IMR-90 (cell line): ENCODE data around the gene THOC2. TPM values are rescaled to one million over a fixed set of nuclear protein-coding genes. Genes with fewer than 3 reads are reported as not detected.

Source experiments
- ATAC-seq: fragments of 200-7000 bp; cut with Tn5 transposase; 2 replicates; pipeline ENCODE4 v1.9.1; 2020; ENCODE audit warnings: low read depth, mild to moderate bottlenecking, moderate library complexity
- BruUV-seq: library from RNA; stranded (reverse); fragments of 400-500 nt; replicated peaks from 2 replicates; lab custom pipeline; 2021; lab: Mats Ljungman, UMichigan
- CTCF ChIA-PET: fragments of 300-600 bp; formaldehyde crosslinking; extraction: SDS; loops from one replicate; lab custom pipeline; 2021; ENCODE audit warnings: antibody characterized with exemption; lab: Yijun Ruan, JAX
- POLR2A ChIA-PET: fragments of 300-600 bp; sonication (Branson Sonifier 250); formaldehyde crosslinking; loops from one replicate; lab custom pipeline; 2022; ENCODE audit warnings: antibody characterized with exemption; ENCODE audit not compliant: unreplicated experiment; lab: Charles Lee
- DNase-seq: peaks from one replicate; pipeline ENCODE4 v3.0.0; 2013
- H2AFZ ChIP-seq: replicated peaks from 2 replicates; pipeline ENCODE3; 2013; ENCODE audit warnings: low read length, mild to moderate bottlenecking; ENCODE audit not compliant: poor library complexity
- H2AK5ac ChIP-seq: 2 replicates; pipeline ENCODE4 v1.6.1; 2013; ENCODE audit warnings: low read depth, low read length, inconsistent platforms
- H2AK9ac ChIP-seq: replicated peaks from 2 replicates; pipeline ENCODE3; 2013; ENCODE audit warnings: mild to moderate bottlenecking, low read depth, low read length, moderate library complexity; ENCODE audit not compliant: poor library complexity
- H2BK120ac ChIP-seq: 2 replicates; pipeline ENCODE4 v1.6.1; 2013; ENCODE audit warnings: low read depth, low read length, inconsistent platforms
- H2BK15ac ChIP-seq: 3 replicates; pipeline ENCODE4 v1.6.1; 2013; ENCODE audit warnings: low read depth, low read length, inconsistent platforms
- H2BK20ac ChIP-seq: 2 replicates; pipeline ENCODE4 v1.6.1; 2013; ENCODE audit warnings: low read depth, mild to moderate bottlenecking, inconsistent platforms, low read length, moderate library complexity
- H2BK5ac ChIP-seq: 2 replicates; pipeline ENCODE4 v1.6.1; 2013; ENCODE audit warnings: mild to moderate bottlenecking, low read depth, low read length, inconsistent platforms; ENCODE audit not compliant: poor library complexity, severe bottlenecking
- H3K14ac ChIP-seq: replicated peaks from 2 replicates; pipeline ENCODE4 v1.6.1; 2013; ENCODE audit warnings: low read depth, low read length, inconsistent platforms
- H3K18ac ChIP-seq: 2 replicates; pipeline ENCODE4 v1.6.1; 2013; ENCODE audit warnings: low read depth, low read length, control low read depth
- H3K23ac ChIP-seq: 2 replicates; pipeline ENCODE4 v1.6.1; 2013; ENCODE audit warnings: low read depth, low read length, inconsistent platforms
- H3K27ac ChIP-seq: 2 replicates; pipeline ENCODE4 v1.5.1; 2013; ENCODE audit warnings: mild to moderate bottlenecking, control low read depth, low read length; ENCODE audit not compliant: insufficient read depth
- H3K27me3 ChIP-seq: 2 replicates; pipeline ENCODE4 v1.6.1; 2013; ENCODE audit warnings: low read length; ENCODE audit not compliant: control insufficient read depth, insufficient read depth
- H3K36me3 ChIP-seq: 2 replicates; pipeline ENCODE4 v1.6.1; 2013; ENCODE audit warnings: low read length, mixed read lengths; ENCODE audit not compliant: control insufficient read depth, insufficient read depth
- H3K4ac ChIP-seq: 2 replicates; pipeline ENCODE4 v1.6.1; 2013; ENCODE audit warnings: low read depth, low read length, inconsistent platforms
- H3K4me1 ChIP-seq: 2 replicates; pipeline ENCODE4 v1.6.1; 2013; ENCODE audit warnings: low read length, mixed read lengths; ENCODE audit not compliant: control insufficient read depth, insufficient read depth
- H3K4me2 ChIP-seq: 2 replicates; pipeline ENCODE4 v1.6.1; 2013; ENCODE audit warnings: low read depth, mild to moderate bottlenecking, control low read depth, low read length, moderate library complexity
- H3K4me3 ChIP-seq: 2 replicates; pipeline ENCODE4 v1.5.1; 2013; ENCODE audit warnings: low read depth, mild to moderate bottlenecking, control low read depth, low read length, moderate library complexity; ENCODE audit not compliant: insufficient read depth
- H3K56ac ChIP-seq: 2 replicates; pipeline ENCODE4 v1.6.1; 2013; ENCODE audit warnings: low read length, inconsistent platforms; ENCODE audit not compliant: insufficient read depth; ENCODE audit errors: extremely low read depth
- H3K79me1 ChIP-seq, 2 experiments: 2 replicates each; pipeline ENCODE4 v1.6.1; 2013; ENCODE audit warnings: low read length in 2 of 2, inconsistent platforms in 1 of 2, low read depth in 1 of 2
- H3K9ac ChIP-seq: 2 replicates; pipeline ENCODE4 v1.6.1; 2013; ENCODE audit warnings: low read depth, low read length, control low read depth
- H3K9me1 ChIP-seq: 2 replicates; pipeline ENCODE4 v1.6.1; 2013; ENCODE audit warnings: low read length, inconsistent platforms; ENCODE audit not compliant: insufficient read depth
- H3K9me3 ChIP-seq: 2 replicates; pipeline ENCODE4 v1.6.1; 2013; ENCODE audit warnings: low read length; ENCODE audit not compliant: control insufficient read depth, insufficient read depth
- H4K20me1 ChIP-seq: 2 replicates; pipeline ENCODE4 v1.6.1; 2013; ENCODE audit warnings: low read length, inconsistent platforms; ENCODE audit not compliant: insufficient read depth
- H4K5ac ChIP-seq: 2 replicates; pipeline ENCODE4 v1.6.1; 2013; ENCODE audit warnings: mild to moderate bottlenecking, low read depth, low read length, control low read depth
- H4K8ac ChIP-seq, 2 experiments: 2 replicates each; pipeline ENCODE4 v1.6.1; 2013; ENCODE audit warnings: low read depth in 2 of 2, low read length in 2 of 2, control low read depth in 1 of 2, inconsistent platforms in 1 of 2
- H4K91ac ChIP-seq: 2 replicates; pipeline ENCODE4 v1.6.1; 2013; ENCODE audit warnings: low read depth, low read length, inconsistent platforms; ENCODE audit not compliant: insufficient read depth
- BHLHE40 ChIP-seq: fragments of 150-350 bp; IDR thresholded peaks from 2 replicates; pipeline ENCODE4 v1.6.1; 2016; ENCODE audit warnings: mild to moderate bottlenecking, low read depth, low read length
- CEBPB ChIP-seq: IDR thresholded peaks from 2 replicates; pipeline ENCODE4 v1.6.1; 2012; ENCODE audit warnings: low read depth, low read length, improper control_type of control experiment
- CHD1 ChIP-seq: IDR thresholded peaks from 2 replicates; pipeline ENCODE4 v1.6.1; 2012; ENCODE audit warnings: low read depth, low read length, improper control_type of control experiment
- CTCF ChIP-seq: conservative IDR thresholded peaks from 2 replicates; pipeline ENCODE4 v1.5.1; 2012; ENCODE audit warnings: mild to moderate bottlenecking, low read depth, low read length, improper control_type of control experiment
- ELK1 ChIP-seq: fragments of 150-350 bp; IDR thresholded peaks from 2 replicates; pipeline ENCODE4 v1.6.1; 2016; ENCODE audit warnings: low read depth, mild to moderate bottlenecking, low read length, moderate library complexity, borderline replicate concordance
- FOS ChIP-seq: fragments of 150-350 bp; IDR thresholded peaks from 2 replicates; pipeline ENCODE4 v1.6.1; 2016; ENCODE audit warnings: low read depth, low read length
- MAFK ChIP-seq: IDR thresholded peaks from 2 replicates; pipeline ENCODE4 v1.6.1; 2012; ENCODE audit warnings: low read depth, low read length, improper control_type of control experiment
- MAZ ChIP-seq: IDR thresholded peaks from 2 replicates; pipeline ENCODE4 v1.6.1; 2012; ENCODE audit warnings: low read depth, mild to moderate bottlenecking, low read length, improper control_type of control experiment, moderate library complexity, borderline replicate concordance
- MXI1 ChIP-seq: IDR thresholded peaks from 2 replicates; pipeline ENCODE4 v1.6.1; 2012; ENCODE audit warnings: low read depth, mild to moderate bottlenecking, low read length, moderate library complexity, borderline replicate concordance
- NFE2L2 ChIP-seq: fragments of 150-350 bp; IDR thresholded peaks from 2 replicates; pipeline ENCODE4 v1.6.1; 2016; ENCODE audit warnings: low read depth, mild to moderate bottlenecking, low read length
- POLR2A ChIP-seq: IDR thresholded peaks from 2 replicates; pipeline ENCODE4 v1.6.1; 2012; ENCODE audit warnings: mild to moderate bottlenecking, low read depth, low read length
- RAD21 ChIP-seq: IDR thresholded peaks from 2 replicates; pipeline ENCODE4 v1.6.1; 2012; ENCODE audit warnings: low read length, improper control_type of control experiment
- RCOR1 ChIP-seq: IDR thresholded peaks from 2 replicates; pipeline ENCODE4 v1.6.1; 2012; ENCODE audit warnings: mild to moderate bottlenecking, low read length, improper control_type of control experiment; ENCODE audit not compliant: insufficient replicate concordance
- RFX5 ChIP-seq: IDR thresholded peaks from 2 replicates; pipeline ENCODE4 v1.8.0; 2012; ENCODE audit warnings: low read depth, mild to moderate bottlenecking, low read length, moderate library complexity
- SMC3 ChIP-seq: fragments of 150-350 bp; IDR thresholded peaks from 2 replicates; pipeline ENCODE4 v1.6.1; 2016; ENCODE audit warnings: low read depth, mild to moderate bottlenecking, antibody characterized with exemption, low read length, moderate library complexity
- USF2 ChIP-seq: fragments of 150-350 bp; IDR thresholded peaks from 2 replicates; pipeline ENCODE4 v1.6.1; 2017; ENCODE audit warnings: mild to moderate bottlenecking, antibody characterized with exemption, low read length, low read depth
- WGBS, 2 experiments: methylation state at CpG; one replicate each; pipeline versions ENCODE4 v1.1.5 to v1.1.7; 2013; ENCODE audit warnings: missing lambda C conversion rate in 2 of 2; ENCODE audit not compliant: insufficient read length in 1 of 2; ENCODE audit errors: extremely low coverage in 2 of 2; 5-methylcytosine and 5-hydroxymethylcytosine counted together
- dilution Hi-C: fragments of 300-500 bp; cut with HindIII; formaldehyde crosslinking; loops from one replicate; pipeline ENCODE4 v1.14.3; 2018; ENCODE audit warnings: low sequenced_read_pairs; ENCODE audit not compliant: unreplicated experiment
- in situ Hi-C: fragments of 300-500 bp; cut with MboI; formaldehyde crosslinking; loops from 3 replicates; pipeline ENCODE4 v1.14.3; 2019; ENCODE audit warnings: low sequenced_read_pairs, inconsistent platforms, mixed read lengths
- intact Hi-C: fragments of 100-400 bp; cut with micrococcal nuclease; formaldehyde crosslinking; loops from 2 replicates; pipeline ENCODE4 v1.10.0; 2022
- polyA plus RNA-seq, 3 experiments: library from polyadenylated mRNA; depleted of rRNA; stranded (reverse); fragments of >200 nt; gene quantifications; 2 replicates each; pipeline ENCODE4 v1.2.3, GENCODE V29; 2012; ENCODE audit warnings: low replicate concordance in 1 of 3
- total RNA-seq: library from RNA; depleted of rRNA; stranded (reverse); fragments of >200 nt; gene quantifications from 2 replicates; pipeline ENCODE4 v1.2.3, GENCODE V29; 2012

THOC2 gene
- total and polyA plus RNA-seq, 2 of the 4 experiments (the other 2 are of a cell fraction): 42.9 to 58.8 TPM

- no peak overlapping the region for H2AK5ac ChIP-seq
- H2BK120ac ChIP-seq: no peak overlapping the region
- no peak overlapping the region for H2BK20ac ChIP-seq
- H3K4me3 ChIP-seq: no peak overlapping the region
- in situ Hi-C loops (no loop called here), intact Hi-C loops (no loop called here), dilution Hi-C loops (no loop called here)
- H2AFZ ChIP-seq: no peak overlapping the region
- no peak overlapping the region for H3K56ac ChIP-seq
- H4K5ac ChIP-seq: no peak overlapping the region
- no peak overlapping the region for H3K4ac ChIP-seq
- H3K9me1 ChIP-seq: no peaks in the 10 kb centered on the region
- H3K14ac ChIP-seq: no peak overlapping the region
- DNase-seq: no peak
- no CpG with 5 or more reads among the region's 3 CpGs for WGBS, 2 experiments
- BruUV-seq: no TSS peak
- no peak overlapping the region for H3K27ac ChIP-seq
- H3K23ac ChIP-seq: no peak overlapping the region
- CTCF ChIA-PET: interaction anchor here (0.7 to 1.7 kb wide), 2 partner anchors 9 to 39 kb away, joined by 3 to 8 read pairs; no protein-coding TSS in a partner anchor
- no peaks in the 10 kb centered on the region for H3K27me3 ChIP-seq
- H2BK5ac ChIP-seq: no peak overlapping the region
- no peak overlapping the region for H2BK15ac ChIP-seq
- no peaks in the 10 kb centered on the region for H3K9me3 ChIP-seq
- H3K4me1 ChIP-seq: peaks cover 1% of the 10 kb centered on the region; the same call in 1 of the 2 replicates
- TF ChIP-seq NFE2L2 (no peak), CHD1 (no peak), RCOR1 (no peak), CTCF (no peak), SMC3 (no peak), RFX5 (no peak), ELK1 (no peak), BHLHE40 (no peak), RAD21 (no peak), USF2 (no peak), MAZ (no peak), CEBPB (no peak), MXI1 (no peak), FOS (no peak), MAFK (no peak), POLR2A (no peak)
- H3K79me1 ChIP-seq: no peaks in the 10 kb centered on the region
- no peak overlapping the region for H3K9ac ChIP-seq
- H3K18ac ChIP-seq: no peak overlapping the region
- H2AK9ac ChIP-seq: no peak overlapping the region
- POLR2A ChIA-PET: no interaction called here
- H3K36me3 ChIP-seq: peaks cover 7% of the 10 kb centered on the region
- no peak for ATAC-seq
- no peak overlapping the region for H4K8ac ChIP-seq
- no peak overlapping the region for H4K91ac ChIP-seq
- H4K20me1 ChIP-seq: no peaks in the 10 kb centered on the region
- H3K4me2 ChIP-seq: no peak overlapping the region
Measured at GRCh38 chrX:123629502-123629901, 103.3 kb downstream of the THOC2 start.
